OCI-LY1 (cell line): ENCODE results near the gene CDKAL1.

Experiments
- H2AFZ ChIP-seq: fragments of 200-600 bp; sonication (generic), shearing (Covaris generic); 2 replicates; pipeline ENCODE4 v1.6.0; 2014; ENCODE audit warnings: antibody characterized with exemption, mild to moderate bottlenecking, low read length
- H3F3A ChIP-seq: fragments of 200-600 bp; sonication (generic), shearing (Covaris generic); 2 replicates; pipeline ENCODE4 v1.6.0; 2014; ENCODE audit warnings: mild to moderate bottlenecking, antibody characterized with exemption, low read length, moderate library complexity; ENCODE audit not compliant: insufficient read depth
- H3K27ac ChIP-seq: fragments of 200-600 bp; sonication (generic); 2 replicates; pipeline ENCODE4 v1.5.1; 2014; ENCODE audit warnings: low read length, mixed run types, mild to moderate bottlenecking, low read depth; ENCODE audit not compliant: poor library complexity, severe bottlenecking
- H3K27me3 ChIP-seq: fragments of 200-600 bp; sonication (generic); 2 replicates; pipeline ENCODE4 v1.6.0; 2014; ENCODE audit warnings: antibody characterized with exemption, mild to moderate bottlenecking, low read length, moderate library complexity; ENCODE audit not compliant: insufficient read depth
- H3K36me3 ChIP-seq: fragments of 200-600 bp; sonication (generic); 2 replicates; pipeline ENCODE4 v1.6.1; 2014; ENCODE audit warnings: mild to moderate bottlenecking, antibody characterized with exemption, low read length, moderate library complexity, mixed read lengths; ENCODE audit not compliant: insufficient read depth
- H3K4me1 ChIP-seq: fragments of 200-600 bp; sonication (generic); 2 replicates; pipeline ENCODE4 v1.5.1; 2014; ENCODE audit warnings: mild to moderate bottlenecking, low read length, moderate library complexity; ENCODE audit not compliant: insufficient read depth, severe bottlenecking
- H3K4me2 ChIP-seq: fragments of 200-600 bp; sonication (generic), shearing (Covaris generic); 2 replicates; pipeline ENCODE4 v1.6.1; 2014; ENCODE audit warnings: low read length
- H3K4me3 ChIP-seq: fragments of 200-600 bp; sonication (generic); 2 replicates; pipeline ENCODE4 v1.5.1; 2014; ENCODE audit warnings: low read length, low read depth, mild to moderate bottlenecking, mixed read lengths; ENCODE audit not compliant: poor library complexity, severe bottlenecking
- H3K79me2 ChIP-seq: fragments of 200-600 bp; shearing (Covaris generic); 2 replicates; pipeline ENCODE4 v1.6.1; 2016; ENCODE audit warnings: mixed run types, low read length, mixed read lengths; ENCODE audit not compliant: insufficient read depth
- H3K9ac ChIP-seq: fragments of 200-600 bp; sonication (generic), shearing (Covaris generic); 2 replicates; pipeline ENCODE4 v1.6.1; 2014; ENCODE audit warnings: mild to moderate bottlenecking, low read length, mixed read lengths
- H3K9me2 ChIP-seq: fragments of 200-600 bp; sonication (generic), shearing (Covaris generic); 2 replicates; pipeline ENCODE4 v1.6.1; 2014; ENCODE audit warnings: low read depth, mild to moderate bottlenecking, low read length, mixed read lengths
- H3K9me3 ChIP-seq: fragments of 200-600 bp; shearing (Covaris generic); 2 replicates; pipeline ENCODE4 v1.6.1; 2014; ENCODE audit warnings: low read length, mixed read lengths
- H4K20me1 ChIP-seq: fragments of 200-600 bp; sonication (generic), shearing (Covaris generic); 2 replicates; pipeline ENCODE4 v1.6.0; 2016; ENCODE audit warnings: mild to moderate bottlenecking, low read length; ENCODE audit not compliant: insufficient read depth
- CTCF ChIP-seq: fragments of 200-600 bp; sonication (generic), shearing (Covaris generic); IDR thresholded peaks from 2 replicates; pipeline ENCODE4 v1.5.1; 2017; ENCODE audit warnings: mild to moderate bottlenecking, antibody characterized with exemption, low read length, moderate library complexity, mixed read lengths
- EZH2 ChIP-seq: fragments of 200-600 bp; sonication (generic), shearing (Covaris generic); IDR thresholded peaks from 2 replicates; pipeline ENCODE4 v1.8.0; 2017; ENCODE audit warnings: borderline replicate concordance, mixed run types, mild to moderate bottlenecking, antibody characterized with exemption, low read length, moderate library complexity, mixed read lengths

Gene CDKAL1

GRCh38 chr6:20978151-20978614, 443.9 kb downstream of the CDKAL1 start:
- Histone ChIP-seq H3K9me2 (no peaks in the 10 kb centered on the region), H3K4me2 (no peak overlapping the region), H3K27me3 (no peaks in the 10 kb centered on the region), H3K36me3 (no peaks in the 10 kb centered on the region), H3K4me3 (no peak overlapping the region), H3K9me3 (no peaks in the 10 kb centered on the region), H3F3A (no peaks in the 10 kb centered on the region), H3K27ac (no peak overlapping the region), H3K79me2 (no peaks in the 10 kb centered on the region), H4K20me1 (no peaks in the 10 kb centered on the region), H2AFZ (no peak overlapping the region), H3K9ac (no peak overlapping the region), H3K4me1 (no peaks in the 10 kb centered on the region)
- TF ChIP-seq CTCF (no peak), EZH2 (no peak)

- no peak overlapping the region for H3K9ac ChIP-seq
- no peaks in the 10 kb centered on the region for H3K9me2 ChIP-seq
- no peak for TF ChIP-seq CTCF
- TF ChIP-seq EZH2 = no peak
Measured at GRCh38 chr6:20979076-20979475, 444.8 kb downstream of the CDKAL1 start.

GRCh38 chr6:20983961-20984360, 449.7 kb downstream of the CDKAL1 start:
- Histone ChIP-seq H3K4me1 (no peaks in the 10 kb centered on the region), H3F3A (no peaks in the 10 kb centered on the region), H3K79me2 (no peaks in the 10 kb centered on the region), H3K27ac (no peak overlapping the region), H3K36me3 (no peaks in the 10 kb centered on the region), H3K9ac (no peak overlapping the region), H2AFZ (no peak overlapping the region), H3K4me3 (no peak overlapping the region), H4K20me1 (no peaks in the 10 kb centered on the region), H3K27me3 (no peaks in the 10 kb centered on the region), H3K4me2 (no peak overlapping the region), H3K9me2 (no peaks in the 10 kb centered on the region), H3K9me3 (peaks cover 4% of the 10 kb centered on the region; the same call in 1 of the 2 replicates)
- TF ChIP-seq CTCF = no peak
- no peak for TF ChIP-seq EZH2

More at GRCh38 chr6:20979076-20979475, 444.8 kb downstream of the CDKAL1 start:
- Histone ChIP-seq H2AFZ (no peak overlapping the region), H4K20me1 (no peaks in the 10 kb centered on the region), H3K36me3 (no peaks in the 10 kb centered on the region), H3F3A (no peaks in the 10 kb centered on the region), H3K79me2 (no peaks in the 10 kb centered on the region), H3K4me2 (no peak overlapping the region), H3K27me3 (no peaks in the 10 kb centered on the region), H3K27ac (no peak overlapping the region), H3K4me3 (no peak overlapping the region), H3K4me1 (no peaks in the 10 kb centered on the region), H3K9me3 (peaks cover under 1% of the 10 kb centered on the region; the same call in 1 of the 2 replicates)
